ENCODE results near the gene ALDH4A1.
"Not testable (repeated sequence)": the region's sequence is repeated elsewhere in the genome, so short reads cannot be mapped to it uniquely, and the experiment has no call there.

Gene ALDH4A1

DNA sequence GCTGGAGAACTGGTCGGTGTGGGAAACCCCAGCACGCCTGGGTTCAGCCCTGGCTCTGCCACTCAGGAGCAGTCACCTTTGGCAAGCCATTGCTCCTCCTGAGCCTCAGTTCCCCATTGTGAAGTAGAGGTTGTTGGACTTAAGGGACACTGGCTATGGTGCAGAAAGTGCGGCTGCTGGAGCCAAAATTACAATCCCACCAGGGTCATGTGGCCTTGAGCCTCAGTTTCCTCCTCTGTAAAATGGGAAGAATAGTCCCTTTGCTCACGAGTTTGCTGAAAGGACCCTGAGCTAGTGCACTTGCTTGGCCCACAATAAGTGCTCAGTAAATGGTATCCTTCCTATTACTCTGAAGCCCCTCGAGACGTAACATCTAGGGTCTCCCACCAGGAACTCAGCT lies 28.3 kb downstream of the ALDH4A1 start:
- DNase-seq = no peak

GRCh38 chr1:18872071-18872611 lies 30.2 kb downstream of the ALDH4A1 start:
- no peak for DNase-seq

- no peak for DNase-seq
Measured at GRCh38 chr1:18871401-18872070, 30.8 kb downstream of the ALDH4A1 start.

GRCh38 chr1:18870957-18871356 lies 31.4 kb downstream of the ALDH4A1 start:
- DNase-seq = no peak

DNA sequence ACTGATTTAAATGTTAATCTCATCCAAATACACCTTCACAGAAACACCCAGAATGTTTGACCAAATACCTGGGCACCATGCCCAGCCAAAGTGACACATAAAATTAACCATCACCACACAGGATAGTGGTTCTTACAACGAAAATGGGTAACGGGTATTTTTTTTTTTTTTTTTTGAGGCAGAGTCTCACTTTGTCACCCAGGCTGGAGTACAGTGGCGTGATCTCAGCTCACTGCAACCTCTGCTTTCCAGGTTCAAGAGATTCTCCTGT lies 31.8 kb downstream of the ALDH4A1 start:
- DNase-seq = not testable (repeated sequence)

- DNase-seq = no peak
Measured at GRCh38 chr1:18869847-18870594, 32.3 kb downstream of the ALDH4A1 start.

GRCh38 chr1:18868801-18869424 lies 33.4 kb downstream of the ALDH4A1 start:
- no peak for DNase-seq

- DNase-seq = no peak
Measured at GRCh38 chr1:18868354-18868753, 34.0 kb downstream of the ALDH4A1 start.

DNA sequence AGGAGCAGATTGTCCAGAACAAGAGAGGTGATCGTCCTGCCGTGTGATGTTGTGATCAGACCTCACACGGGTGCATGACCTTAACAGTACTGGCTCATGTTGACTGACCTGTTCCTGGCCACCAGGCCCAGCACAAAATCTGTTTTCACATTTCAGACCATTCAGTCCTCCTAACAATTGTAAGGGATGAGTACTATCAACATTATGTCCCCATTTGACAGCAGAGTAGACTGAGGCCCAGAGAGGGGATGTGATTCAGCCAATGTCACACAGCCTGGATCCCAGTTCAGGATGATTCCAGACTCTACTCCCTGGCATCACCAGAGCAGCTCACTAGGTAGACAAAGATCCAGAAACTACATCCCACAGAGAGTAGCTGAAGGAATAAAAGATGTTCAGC lies 35.5 kb downstream of the ALDH4A1 start:
- DNase-seq = no peak

GRCh38 chr1:18866314-18866713 lies 36.0 kb downstream of the ALDH4A1 start:
- DNase-seq = no peak

DNA sequence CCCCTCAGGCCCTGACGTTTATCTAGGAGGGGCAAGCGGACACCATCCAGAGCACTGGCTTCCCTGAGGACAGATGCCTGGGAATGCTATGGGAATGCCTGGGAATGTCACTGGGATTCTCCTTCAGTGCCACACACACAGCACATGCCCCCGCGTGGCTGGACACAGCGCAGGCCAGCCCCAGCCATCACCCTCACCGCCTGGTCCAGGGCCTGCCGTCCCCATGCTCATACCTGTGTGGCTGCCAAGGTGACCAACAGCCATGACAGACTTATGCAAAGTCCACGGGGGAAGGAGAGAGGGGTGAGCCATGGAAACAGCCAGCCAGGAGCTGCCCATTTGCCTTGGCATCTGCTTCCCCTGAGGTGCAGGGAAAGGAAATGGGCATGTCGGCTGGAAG lies 37.2 kb downstream of the ALDH4A1 start:
- no peak for DNase-seq

GRCh38 chr1:18861590-18861989 lies 40.8 kb downstream of the ALDH4A1 start:
- DNase-seq = no peak

GRCh38 chr1:18861082-18861481 lies 41.3 kb downstream of the ALDH4A1 start:
- no peak for DNase-seq

GRCh38 chr1:18859560-18859959 lies 42.8 kb downstream of the ALDH4A1 start, which contains the start of gene TAS1R2:
TAS1R2 (minus strand) TSS chr1:18859660; CDS start chr1:18859660, 0 bp downstream.
- no peak for DNase-seq

DNA sequence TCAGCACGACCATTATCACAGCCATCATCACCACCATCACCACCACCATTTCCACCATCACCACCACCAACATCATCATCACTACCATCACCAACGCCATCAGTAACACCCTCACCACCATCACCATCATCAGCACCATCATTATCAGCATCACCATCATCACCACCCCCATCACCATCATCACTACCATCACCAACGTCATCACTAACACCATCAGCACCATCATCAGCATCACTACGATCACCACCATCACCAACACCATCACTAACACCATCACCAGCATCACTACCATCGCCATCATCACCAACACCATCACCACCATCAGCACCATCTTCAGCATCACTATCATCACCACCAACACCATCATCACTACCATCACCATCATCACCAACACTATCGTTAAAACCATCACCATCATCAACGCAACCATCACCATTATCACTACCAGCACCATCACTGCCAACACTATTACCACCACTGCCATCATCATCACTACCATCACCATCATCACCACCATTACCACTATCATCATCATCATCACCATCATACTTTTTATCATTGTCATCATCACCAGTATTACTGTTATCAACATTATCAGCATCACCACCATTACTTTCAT lies 44.2 kb downstream of the ALDH4A1 start:
- no peak for DNase-seq

- DNase-seq = no peak
Measured at GRCh38 chr1:18856435-18856834, 45.9 kb downstream of the ALDH4A1 start.

DNA sequence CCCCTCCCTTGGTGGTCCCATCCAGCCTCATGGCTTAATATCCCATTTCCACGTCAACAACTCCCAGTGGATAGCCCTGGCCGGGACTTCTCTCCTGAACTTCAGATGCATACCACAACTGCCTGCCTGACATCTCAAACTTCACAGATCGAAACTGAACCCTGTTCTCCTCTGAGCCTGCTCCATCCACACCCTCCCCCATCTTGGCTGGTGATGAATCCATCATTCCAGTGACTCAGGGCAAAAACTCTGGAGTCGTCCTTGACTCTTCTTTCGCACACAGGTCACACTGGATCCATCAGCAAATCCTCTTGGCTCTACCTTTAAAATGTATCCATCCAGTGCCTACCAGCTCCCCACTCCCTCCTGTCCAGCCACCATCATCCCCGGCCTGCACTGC lies 46.8 kb downstream of the ALDH4A1 start:
- no peak for DNase-seq

DNA sequence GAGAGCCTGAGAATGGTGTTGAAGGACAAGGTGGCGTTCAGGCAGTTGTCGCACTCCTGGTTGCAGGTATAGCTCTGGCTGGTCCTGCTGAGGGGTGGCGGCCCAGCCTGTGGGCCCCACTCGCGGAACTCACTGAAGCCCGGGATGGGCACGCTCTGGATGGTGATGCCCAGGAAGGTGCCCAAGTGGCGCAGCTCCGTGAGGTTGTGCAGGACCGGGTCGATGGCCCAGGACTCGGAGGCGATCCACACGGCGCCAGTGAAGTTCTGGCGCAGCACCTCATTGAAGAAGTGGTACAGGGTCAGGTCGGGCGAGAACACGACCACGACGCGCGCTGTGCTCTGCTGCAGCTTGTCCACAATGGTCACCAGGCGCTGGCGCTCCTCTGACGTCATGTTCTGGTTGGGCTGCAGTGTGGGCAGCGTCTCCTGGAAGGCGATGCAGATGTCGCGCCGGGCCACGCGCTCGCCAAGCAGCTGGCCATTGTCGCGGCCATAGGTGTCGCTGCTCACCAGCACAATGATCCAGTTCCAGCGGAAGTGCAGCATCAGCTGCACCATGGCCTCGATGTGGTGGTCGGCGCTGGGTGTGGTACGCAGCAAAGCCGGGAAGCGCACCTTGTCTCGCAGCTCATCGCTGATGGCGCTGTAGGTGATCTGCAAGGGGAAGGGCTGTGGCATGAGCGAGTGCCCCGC lies 47.9 kb downstream of the ALDH4A1 start:
- DNase-seq = no peak

GRCh38 chr1:18852501-18852900 lies 49.9 kb downstream of the ALDH4A1 start:
- no peak for DNase-seq

DNA sequence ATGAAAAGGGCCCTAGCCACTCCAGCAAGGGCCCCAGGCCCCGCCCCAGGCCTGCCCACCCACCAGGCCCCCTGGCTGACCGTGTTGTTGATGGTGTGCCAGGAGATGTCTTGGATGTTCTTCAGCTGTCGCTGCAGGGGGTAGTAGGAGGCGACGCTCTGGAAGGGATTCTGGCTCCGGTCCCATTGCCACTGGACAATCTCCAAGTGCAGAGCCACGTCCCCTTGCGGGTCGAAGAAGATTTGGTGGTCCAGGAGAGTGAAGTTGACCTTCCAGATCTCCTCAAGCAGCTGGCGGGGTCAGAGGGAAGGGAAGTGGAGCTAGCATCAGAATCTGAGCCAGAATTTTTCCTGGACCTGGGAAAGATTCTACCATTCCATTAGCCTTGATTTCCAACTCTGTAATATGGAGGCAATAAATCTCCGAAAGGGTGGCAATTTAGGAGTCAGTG lies 53.1 kb downstream of the ALDH4A1 start:
- DNase-seq = no peak

DNA sequence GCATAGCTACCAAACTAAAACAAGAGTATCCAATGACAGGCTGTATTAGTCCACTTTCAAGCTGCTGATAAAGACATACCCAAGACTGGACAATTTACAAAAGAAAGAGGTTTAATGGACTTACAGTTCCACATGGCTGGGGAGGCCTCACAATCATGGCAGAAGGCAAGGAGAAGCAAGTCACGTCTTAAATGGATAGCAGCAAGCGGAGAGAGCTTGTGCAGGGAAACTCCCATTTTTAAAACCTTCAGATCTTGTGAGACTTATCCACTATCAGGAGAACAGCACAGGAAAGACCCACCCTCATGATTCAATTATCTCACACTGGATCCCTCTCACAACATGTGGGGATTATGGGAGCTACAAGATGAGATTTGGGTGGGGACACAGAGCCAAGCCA lies 54.6 kb downstream of the ALDH4A1 start:
- not testable (repeated sequence) for DNase-seq

- no peak for DNase-seq
Measured at GRCh38 chr1:18840145-18840544, 62.2 kb downstream of the ALDH4A1 start.

GRCh38 chr1:18836654-18837053 lies 65.7 kb downstream of the ALDH4A1 start:
- DNase-seq = no peak
